HG02642 (cell line): ENCODE measurements around the gene TNK2.

Source experiments
- ATAC-seq: cut with Tn5 transposase; IDR thresholded peaks from one replicate; pipeline ENCODE4 v1.9.1; 2021; ENCODE audit warnings: mild to moderate bottlenecking; ENCODE audit not compliant: unreplicated experiment, poor library complexity

Gene TNK2

GRCh38 chr3:195886181-195887141 lies 21.9 kb downstream of the TNK2 start:
- no peak for ATAC-seq

GRCh38 chr3:195885036-195885891 lies 23.1 kb downstream of the TNK2 start:
- no peak for ATAC-seq

- ATAC-seq, result no peak
These were observed 23.7 kb downstream of the TNK2 start for GRCh38 chr3:195884691-195885035.

- no peak for ATAC-seq
These were observed 24.6 kb downstream of the TNK2 start for GRCh38 chr3:195883801-195884200.

- ATAC-seq, result no peak
These were observed 25.2 kb downstream of the TNK2 start for GRCh38 chr3:195883160-195883559.

- no peak for ATAC-seq
These were observed 26.3 kb downstream of the TNK2 start for GRCh38 chr3:195882002-195882441.

- no peak for ATAC-seq
These were observed 26.9 kb downstream of the TNK2 start for GRCh38 chr3:195881276-195881988.

- no peak for ATAC-seq
These were observed 28.3 kb downstream of the TNK2 start for GRCh38 chr3:195880037-195880431.

- no peak for ATAC-seq
These were observed 28.8 kb downstream of the TNK2 start for GRCh38 chr3:195879416-195880036.

GRCh38 chr3:195878424-195879274 lies 29.7 kb downstream of the TNK2 start:
- ATAC-seq, result no peak

GRCh38 chr3:195877767-195878423 lies 30.5 kb downstream of the TNK2 start:
- no peak for ATAC-seq

- ATAC-seq, result no peak
These were observed 31.1 kb downstream of the TNK2 start for GRCh38 chr3:195877136-195877715.

GRCh38 chr3:195876297-195877064 lies 31.9 kb downstream of the TNK2 start:
- ATAC-seq, result no peak

- no peak for ATAC-seq
These were observed 32.7 kb downstream of the TNK2 start for GRCh38 chr3:195875482-195876236.

- ATAC-seq, result no peak
These were observed 34.4 kb downstream of the TNK2 start for GRCh38 chr3:195873971-195874370.

GRCh38 chr3:195873281-195873887 lies 35.0 kb downstream of the TNK2 start:
- no peak for ATAC-seq

GRCh38 chr3:195872800-195873199 lies 35.6 kb downstream of the TNK2 start:
- no peak for ATAC-seq
